Head of caudate nucleus (tissue), 42 donors: ENCODE data around the gene SLC1A2.

Experiments
- DNase-seq, 42 donors: peaks; one replicate each; pipeline versions ENCODE4 v3.0.0 to v3.0.0-alpha.2; 2020 to 2021; ENCODE audit warnings: mixed read lengths in 7 of 42
- intact Hi-C: fragments of 100-400 bp; cut with DNase I; formaldehyde crosslinking; loops from one replicate; pipeline ENCODE4 v1.15.0; 2022

SLC1A2 gene

GRCh38 chr11:35387111-35387982, 32.0 kb downstream of the SLC1A2 start:
- intact Hi-C loops, result no loop called here
- no peak for DNase-seq

DNA sequence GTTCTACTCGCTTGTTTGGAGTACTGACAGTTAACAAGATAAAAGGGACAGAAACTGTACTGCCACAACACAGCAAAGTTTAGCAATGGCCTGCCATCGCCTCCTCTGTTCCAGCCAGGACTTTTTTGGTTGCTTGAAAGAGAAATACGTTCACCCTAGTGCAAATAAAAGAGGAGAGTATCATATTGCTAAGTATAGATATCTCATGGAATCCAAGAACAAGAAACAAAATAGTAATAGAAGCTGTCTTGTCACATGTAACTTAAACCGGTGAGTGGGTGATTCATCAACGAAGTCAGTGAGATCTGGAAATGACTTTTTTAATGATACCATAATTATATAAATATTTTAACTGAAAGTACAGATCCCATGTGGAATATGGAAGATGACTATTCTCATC, 35.4 kb downstream of the SLC1A2 start:
- no peak for DNase-seq
- intact Hi-C loops, result no loop called here

- intact Hi-C loops, result no loop called here
- DNase-seq, result no peak
Measured at GRCh38 chr11:35381709-35382322, 37.5 kb downstream of the SLC1A2 start.

DNA sequence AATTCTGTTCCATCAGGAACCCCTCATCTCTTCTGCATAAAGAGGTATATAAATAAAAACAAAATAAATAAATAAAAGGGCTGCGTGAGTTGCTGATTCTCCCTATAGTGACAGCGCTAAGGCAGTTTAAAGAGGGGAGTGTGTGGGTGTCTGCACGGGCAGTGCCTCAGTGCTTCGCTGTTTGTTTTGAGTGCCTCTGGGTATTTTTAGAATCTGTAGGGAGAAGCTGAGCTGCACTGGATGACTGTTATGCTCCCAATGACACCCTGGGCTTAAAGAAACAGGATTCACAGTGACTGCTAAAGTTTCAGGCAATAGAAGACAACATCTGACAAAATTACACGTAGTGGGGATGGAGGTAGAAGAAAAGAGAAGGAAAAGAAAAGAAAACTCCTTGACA, 38.8 kb downstream of the SLC1A2 start:
- intact Hi-C loops, result no loop called here
- no peak for DNase-seq

DNA sequence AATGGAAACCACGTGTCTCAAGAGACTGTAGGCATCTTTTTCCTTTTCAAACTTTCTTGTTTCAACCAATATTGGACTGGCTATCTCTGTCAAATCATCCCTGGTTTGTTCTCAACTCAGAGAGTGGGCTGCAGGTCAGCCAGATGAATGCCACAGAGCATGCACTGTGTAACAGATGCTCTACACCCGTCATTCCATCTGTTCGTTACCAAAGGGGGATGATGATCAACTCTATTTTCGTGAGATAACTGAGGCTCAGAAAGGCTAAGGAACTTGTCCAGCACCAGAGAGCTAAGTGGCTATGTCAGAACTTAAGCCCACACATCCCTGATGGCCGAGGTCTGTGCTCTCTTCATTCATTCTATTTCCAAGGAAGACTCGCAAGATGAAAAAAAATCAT, 42.1 kb downstream of the SLC1A2 start:
- intact Hi-C loops, result no loop called here
- no peak for DNase-seq

DNA sequence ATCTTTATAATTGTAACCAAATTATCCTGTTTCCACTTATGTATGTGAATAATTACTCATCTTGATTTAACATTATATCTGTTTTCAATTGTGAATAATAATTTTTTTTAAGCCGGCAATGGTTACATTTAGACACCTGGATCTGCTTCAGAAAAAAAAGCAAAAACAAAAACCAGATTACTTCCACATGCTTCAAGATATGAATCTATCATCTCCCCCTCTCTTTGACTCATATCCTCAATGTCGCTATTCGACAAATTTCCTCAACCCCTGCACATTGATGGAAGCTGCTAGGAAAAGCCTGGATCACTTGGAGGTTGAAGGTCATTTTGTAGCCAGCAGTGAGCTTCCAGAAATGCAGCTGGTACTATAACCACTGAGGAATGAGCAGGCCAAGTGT, 42.7 kb downstream of the SLC1A2 start:
- DNase-seq, result no peak
- intact Hi-C loops, result no loop called here

GRCh38 chr11:35376118-35376510, 43.2 kb downstream of the SLC1A2 start:
- intact Hi-C loops, result no loop called here
- no peak for DNase-seq

- intact Hi-C loops, result no loop called here
- DNase-seq, result no peak
Measured at GRCh38 chr11:35375332-35376117, 43.8 kb downstream of the SLC1A2 start.

DNA sequence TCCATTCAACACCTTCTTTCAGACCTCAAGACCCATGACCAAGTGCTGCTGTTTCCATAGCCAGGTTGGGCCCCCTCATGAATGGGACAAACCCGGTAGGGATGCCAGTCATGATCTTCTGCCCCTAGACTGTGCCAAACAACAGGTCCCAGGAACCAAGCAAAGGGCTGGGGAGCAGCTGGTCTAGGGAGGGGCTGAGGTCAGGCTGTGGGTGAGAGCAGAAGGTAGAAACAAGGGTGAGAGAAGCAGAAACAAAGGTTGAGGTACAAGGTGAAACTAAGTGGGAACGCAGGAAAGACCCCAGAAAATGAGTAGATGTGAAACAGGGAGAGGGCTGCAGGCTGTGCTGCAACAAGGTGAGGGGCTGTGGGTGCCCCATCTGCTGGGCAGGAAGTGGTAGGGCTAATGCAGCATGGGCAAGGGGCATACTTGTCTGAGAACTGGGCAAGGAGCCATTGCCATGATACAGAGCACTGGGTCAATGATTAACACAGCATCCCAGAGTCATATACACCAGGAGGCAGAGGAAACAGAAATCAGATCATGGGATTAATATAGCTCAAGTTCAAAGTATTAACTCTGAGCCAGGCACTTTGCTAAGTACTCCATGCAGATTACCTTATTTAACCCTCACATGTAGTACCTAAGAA, 45.9 kb downstream of the SLC1A2 start:
- intact Hi-C loops, result no loop called here
- no peak for DNase-seq

DNA sequence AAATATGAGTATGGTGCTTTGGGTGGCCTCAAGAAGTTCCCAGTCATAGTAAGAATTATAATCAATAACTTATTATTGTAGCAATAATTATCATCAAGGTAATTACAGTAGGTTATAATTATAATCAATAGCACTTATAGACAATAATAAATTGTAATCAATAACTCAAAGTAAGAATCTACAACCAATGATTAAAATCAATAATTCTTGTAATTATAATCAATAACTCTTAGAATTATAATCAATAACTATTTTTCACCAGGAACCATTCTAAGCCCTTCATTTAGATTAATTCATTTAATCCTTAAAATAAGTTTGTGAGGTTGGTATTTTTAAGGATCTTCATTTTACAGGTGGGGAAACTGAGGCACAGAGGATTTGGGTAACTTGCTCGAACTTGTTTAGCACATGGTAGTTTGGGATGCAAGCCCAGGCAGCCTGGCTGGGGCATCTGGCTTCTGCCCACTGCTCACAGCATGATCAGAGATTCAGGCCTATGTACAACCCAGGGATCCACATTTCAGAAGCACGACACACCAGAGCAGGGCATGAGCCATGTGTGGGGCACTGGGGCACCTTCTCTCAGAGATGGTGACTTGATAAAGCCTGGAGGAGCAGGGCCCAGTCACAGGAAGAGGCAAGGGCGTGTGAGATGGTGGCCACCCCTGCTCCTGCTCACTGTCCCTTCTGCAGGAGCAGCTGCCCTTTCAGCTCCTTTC, 46.6 kb downstream of the SLC1A2 start:
- no peak for DNase-seq
- intact Hi-C loops, result no loop called here

DNA sequence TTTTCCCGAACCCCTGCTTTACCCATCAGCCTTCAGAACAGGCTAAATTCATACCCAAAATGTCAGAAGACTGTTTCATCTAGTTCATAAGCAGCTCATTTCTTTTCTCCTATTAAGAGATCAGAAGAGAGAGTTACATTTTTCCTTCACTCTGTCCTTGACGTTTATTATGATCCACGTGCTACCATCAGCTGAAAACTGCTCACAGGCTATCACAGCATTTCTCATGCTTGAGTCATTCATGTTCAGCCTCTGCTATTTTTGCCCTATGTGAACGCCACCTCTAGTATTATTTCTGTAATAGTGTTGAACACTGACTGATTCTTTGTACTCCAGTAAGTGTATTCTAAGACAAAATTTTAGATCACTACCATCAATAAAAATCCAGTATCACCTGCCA, 51.9 kb downstream of the SLC1A2 start:
- intact Hi-C loops, result no loop called here
- DNase-seq, result peak in 3 of 42 donors; percentile 12 to 23 (median 22)

DNA sequence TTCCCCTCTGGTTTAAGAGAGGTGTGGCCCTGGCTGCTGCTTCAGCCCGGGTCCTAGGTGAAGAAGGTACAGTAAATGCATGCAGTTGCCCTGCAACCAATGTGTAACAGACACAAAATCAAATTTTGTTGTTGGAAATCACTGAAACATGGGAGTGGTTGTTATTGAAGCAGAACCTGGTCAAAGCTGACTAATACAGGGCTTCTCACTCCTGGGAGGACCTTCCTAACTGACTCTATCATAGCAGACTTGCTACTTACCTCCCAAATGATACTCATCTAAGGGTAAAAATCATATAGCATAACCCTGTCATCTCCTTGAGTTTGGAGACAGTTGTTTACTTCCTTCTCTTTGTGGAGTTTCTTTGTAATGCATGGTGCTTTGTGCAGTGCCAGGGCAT, 52.6 kb downstream of the SLC1A2 start:
- intact Hi-C loops, result no loop called here
- DNase-seq, result no peak

- intact Hi-C loops, result no loop called here
- no peak for DNase-seq
Measured at GRCh38 chr11:35365961-35366360, 53.4 kb downstream of the SLC1A2 start.

GRCh38 chr11:35365395-35365794, 54.0 kb downstream of the SLC1A2 start:
- no peak for DNase-seq
- intact Hi-C loops, result no loop called here

DNA sequence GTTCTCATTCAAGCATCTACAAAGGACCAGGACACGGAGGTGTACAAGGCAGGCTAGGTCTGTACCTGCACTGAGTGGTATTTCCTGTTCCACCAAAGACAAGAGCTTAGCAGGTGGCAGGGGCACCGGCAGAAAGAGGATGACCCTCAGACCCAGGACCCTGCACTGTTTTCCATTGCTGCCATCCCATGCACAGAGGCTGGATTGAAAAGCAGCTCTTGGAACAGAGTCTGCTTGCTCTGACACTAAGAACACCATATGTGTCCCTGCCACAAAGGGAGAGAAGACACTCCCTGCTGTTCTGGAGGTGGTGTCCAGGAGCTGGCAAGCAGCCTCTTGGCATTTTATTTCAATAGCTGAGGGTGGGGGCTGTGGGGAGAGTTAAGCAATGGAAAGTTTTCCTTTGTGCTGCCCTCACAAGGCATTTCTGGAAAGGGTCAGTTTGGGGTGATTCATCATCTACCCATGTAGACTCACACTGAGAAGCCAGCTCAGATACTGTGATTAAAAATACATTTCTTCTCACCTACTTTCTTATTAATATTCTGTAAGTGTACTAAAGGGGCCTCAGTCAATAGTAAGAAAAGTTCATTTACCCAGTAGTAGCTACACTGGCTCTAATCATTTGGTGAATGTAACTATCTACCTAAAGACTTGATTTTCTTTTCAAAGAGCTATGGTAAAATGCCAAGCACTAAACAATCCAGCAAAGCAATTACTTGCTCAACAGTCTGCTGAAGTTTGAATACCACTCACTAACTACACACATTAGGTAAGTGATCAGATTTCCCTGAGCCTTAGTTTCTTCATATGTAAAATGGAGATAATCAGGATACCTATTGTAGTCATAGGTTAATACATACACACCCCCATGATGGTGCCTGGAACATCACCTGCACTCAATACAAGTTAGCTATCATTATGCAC, 55.2 kb downstream of the SLC1A2 start:
- intact Hi-C loops, result no loop called here
- DNase-seq, result peak in 12 of 42 donors; percentile 9 to 79 (median 36)

GRCh38 chr11:35363246-35363801, 56.0 kb downstream of the SLC1A2 start:
- intact Hi-C loops, result no loop called here
- DNase-seq, result no peak

DNA sequence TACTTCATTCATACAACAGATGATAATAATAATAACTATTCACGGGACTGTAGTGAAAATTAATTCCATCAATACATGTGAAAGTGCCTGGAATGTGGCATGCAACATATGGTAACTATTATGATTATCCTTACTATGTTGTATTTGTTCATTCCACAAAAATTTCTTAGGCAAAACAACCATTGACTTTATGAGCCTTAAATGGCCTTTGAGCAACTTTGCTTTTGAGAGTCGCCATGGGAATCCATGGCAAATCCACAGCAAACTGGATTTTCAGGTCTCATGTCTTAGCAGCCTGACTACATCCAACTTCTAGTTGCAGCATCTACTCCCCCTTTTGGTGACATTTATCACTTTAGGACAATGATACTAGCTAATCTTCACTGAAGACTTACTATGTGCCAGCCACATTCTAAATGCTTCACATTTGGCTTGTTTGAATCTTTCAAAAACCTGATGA, 56.8 kb downstream of the SLC1A2 start:
- no peak for DNase-seq
- intact Hi-C loops, result no loop called here
